HG02870 (cell line): ENCODE measurements around the gene METTL14.

Experiments
- ATAC-seq: cut with Tn5 transposase; IDR thresholded peaks from one replicate; pipeline ENCODE4 v1.9.1; 2021; ENCODE audit warnings: mild to moderate bottlenecking, moderate library complexity; ENCODE audit not compliant: unreplicated experiment

METTL14 gene

DNA sequence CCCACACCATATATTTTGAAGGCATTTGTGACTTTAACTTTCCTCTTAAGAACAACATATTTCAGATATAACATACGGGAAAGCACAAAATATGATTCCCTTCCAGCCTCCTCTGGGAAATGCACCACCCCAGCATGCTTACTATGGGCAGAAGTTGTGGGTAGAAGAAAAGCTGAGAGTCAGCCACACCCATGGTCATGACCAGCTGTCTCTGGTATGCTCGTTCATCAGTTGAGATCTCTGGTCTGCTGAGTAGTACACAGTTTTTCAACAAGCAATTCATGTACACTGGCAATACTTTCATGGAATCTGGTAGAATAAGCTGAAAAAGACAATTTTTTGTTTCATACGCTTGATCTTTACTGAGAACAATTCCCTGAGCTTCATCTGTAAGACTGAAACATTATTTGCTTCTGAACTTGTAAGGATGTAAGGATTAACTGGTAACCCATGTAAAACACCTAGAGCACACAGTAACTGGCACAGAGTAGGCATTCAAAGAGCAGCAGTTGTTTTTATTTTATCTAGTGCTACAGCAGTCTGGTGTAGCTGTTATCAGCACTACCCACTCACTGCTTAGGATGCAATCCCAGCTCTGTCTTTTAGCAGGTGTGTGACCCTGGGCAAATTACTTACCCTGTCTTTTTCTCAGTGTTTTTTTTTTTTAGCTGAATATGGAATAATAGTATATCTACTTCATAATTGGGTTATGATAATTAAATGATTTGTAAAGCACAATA lies 47.6 kb downstream of the METTL14 start:
- no peak for ATAC-seq

DNA sequence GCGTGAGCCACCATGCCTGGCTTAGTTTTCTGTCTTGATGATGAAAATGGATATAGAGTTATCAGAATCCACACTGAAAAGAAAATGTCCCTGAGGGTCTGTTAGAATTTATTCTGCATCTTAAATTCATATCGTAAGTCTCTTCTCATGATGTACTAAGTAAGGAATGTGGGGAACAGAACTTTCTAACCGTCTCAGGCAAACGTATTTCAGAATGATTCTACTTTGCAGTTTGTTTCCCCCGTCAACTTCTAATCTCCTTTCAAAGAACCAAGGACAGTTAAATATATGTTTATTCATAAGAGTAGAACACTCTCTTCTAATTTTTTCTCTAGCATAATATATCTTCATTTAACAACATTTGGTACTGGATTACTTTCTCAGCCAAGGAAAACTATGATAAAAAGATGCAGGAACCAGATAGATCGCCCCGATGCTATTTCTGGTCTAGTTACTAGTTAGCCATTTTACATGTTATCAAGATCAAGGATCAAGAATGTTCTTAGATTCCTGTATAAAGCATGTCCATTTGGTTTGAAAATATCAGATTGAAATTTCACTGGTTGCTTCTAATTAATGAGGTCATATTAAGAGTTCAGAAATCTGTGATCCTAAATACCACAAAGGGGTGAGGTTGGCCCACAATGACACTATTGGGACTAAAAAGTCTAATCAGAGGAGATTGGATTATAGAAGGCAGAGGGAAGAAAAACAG lies 49.5 kb downstream of the METTL14 start:
- no peak for ATAC-seq

DNA sequence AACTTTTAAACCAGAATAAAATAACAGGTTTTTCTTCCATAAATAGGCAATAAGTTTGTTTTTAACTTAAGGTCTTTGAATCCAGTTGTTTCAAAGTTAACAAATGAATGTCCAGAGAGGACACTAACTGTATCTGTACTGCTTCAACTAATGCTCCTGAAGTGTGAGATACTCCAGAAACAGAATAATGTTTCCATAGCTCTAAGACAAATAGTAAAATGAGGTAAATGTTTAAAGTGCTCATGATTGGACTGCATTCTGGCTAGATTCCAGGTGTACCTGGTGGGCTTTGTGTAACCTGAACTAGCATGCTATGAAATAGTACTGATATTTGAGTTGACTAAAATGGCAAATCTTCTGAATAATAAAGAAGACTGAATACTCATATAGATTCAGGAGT lies 51.7 kb downstream of the METTL14 start:
- ATAC-seq, result no peak

DNA sequence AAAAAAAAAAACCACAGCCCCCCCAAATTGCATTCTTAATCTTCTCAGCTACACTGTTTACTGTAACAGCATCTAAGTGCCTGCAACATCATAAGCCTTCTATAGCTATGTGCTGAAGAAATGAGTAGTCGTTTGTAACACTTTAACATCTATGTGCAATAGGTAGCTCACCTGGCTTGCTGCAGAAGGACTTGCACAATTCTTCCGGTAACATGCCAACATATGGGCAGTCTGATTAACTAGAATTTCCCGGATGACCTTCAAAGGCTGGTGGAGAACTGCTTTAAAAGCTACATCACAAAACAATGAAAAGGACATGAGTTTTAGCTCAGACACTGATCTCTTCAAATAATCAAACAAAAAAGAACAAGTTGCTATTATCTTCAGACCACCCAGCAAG lies 52.9 kb downstream of the METTL14 start:
- no peak for ATAC-seq

DNA sequence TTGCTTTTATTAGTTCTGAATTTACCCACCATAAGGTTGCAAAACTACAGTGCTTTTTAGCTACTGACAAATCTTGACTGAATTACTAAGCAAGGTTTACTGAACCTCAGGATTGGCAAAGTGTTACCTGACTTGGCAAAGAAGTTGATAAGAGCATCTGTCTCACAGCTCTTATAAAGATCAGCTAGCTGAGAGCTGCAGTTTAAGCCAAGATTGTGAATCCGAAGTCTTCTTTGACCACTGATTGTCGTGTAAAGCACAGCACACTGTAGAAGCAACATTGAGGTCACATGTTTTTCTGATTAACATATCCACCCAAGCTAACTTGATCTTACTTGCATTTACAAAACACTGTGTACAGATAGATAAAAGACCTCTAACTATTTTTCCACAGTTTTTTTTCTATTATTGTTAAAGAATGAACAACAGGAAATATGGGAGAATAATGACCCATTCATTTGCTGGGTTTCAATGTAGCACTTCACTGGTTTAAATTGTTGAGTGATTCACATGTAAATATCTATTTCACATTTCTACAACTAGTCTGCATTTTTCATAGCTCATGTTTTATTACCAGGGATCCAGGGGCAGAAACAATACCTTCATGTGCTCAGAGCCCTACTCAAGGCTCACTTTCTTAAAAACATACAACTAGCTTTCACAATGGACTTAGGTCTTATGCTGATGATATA lies 54.0 kb downstream of the METTL14 start:
- ATAC-seq, result no peak

DNA sequence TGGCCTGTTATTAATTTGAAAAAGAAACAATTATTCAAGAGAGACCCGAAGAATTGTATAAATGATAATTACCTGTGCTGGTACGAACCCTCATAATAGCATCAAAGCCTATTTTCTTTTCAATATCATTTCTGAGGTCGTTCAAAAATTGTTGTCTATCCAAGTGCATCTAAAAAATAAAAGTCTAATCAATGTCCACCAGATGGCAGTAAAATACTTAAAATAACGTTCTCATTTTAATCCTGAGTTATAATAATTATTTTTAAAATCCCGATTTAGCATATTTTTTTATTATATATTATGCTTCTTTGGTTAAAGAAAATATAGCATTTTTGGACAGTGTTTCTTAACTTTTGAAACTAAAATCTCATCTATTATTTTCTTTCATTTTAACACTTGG lies 55.7 kb downstream of the METTL14 start:
- ATAC-seq, result no peak

DNA sequence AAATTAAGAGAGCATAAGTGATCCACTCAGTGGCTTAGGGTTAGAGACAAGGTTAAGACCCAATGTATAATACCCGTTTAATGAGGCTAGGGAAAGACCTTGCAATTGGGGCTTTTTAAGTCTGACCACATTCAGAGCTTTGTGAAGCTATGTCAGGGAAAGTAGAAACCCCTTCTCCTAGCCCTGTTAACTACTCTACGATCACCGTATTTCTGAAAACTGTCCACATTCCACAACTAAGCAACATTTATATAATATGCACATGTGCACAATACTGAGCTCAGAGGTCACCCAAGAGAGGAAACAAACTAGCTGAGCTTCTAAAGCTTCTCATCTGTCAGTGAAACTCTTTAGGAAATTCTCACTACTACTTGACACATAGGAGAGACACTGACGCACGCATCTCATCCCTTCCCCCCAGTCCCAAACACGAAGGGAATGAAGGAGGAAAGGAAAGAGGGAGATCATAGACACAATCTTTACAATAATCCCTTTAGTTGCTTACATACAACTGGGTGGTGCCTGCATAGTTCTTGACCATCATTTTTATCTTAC lies 56.2 kb downstream of the METTL14 start:
- no peak for ATAC-seq

DNA sequence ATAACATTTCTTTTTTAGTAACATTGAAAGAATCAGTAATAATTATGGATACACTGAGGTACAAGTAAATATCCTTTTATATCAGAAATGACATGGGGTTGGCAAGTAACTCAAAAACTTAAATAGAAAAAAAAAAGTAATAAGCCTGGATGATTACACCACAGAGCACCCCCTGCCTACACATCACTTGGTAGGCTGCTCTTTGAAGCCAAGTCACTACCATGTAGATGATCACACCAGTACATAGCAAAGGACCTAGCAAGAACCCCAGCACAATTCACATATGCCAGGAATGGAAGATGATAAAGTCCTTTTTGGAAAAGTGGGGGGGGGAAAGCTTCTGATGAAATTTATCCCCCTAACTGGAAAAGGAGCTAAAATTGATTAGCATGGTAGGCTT lies 56.9 kb downstream of the METTL14 start:
- ATAC-seq, result no peak

DNA sequence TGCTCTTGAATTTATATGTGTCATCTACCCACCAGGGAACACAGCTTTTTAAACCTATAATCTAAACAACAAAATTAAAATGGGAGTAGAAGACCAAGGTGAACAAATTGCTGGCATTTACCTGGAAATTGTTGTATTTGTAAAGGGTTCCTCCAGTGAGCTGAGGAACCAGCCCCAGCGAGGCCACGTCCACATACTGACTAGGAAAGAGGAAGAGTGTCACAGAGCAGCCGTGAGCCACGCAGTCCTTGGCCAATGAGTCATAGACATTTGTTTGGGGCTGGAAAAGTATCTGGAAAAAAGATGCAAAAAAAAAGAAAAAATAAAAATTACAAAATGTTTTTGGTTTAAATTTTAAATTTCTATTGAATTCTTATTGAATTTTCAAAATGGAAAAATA lies 58.7 kb downstream of the METTL14 start:
- ATAC-seq, result no peak

DNA sequence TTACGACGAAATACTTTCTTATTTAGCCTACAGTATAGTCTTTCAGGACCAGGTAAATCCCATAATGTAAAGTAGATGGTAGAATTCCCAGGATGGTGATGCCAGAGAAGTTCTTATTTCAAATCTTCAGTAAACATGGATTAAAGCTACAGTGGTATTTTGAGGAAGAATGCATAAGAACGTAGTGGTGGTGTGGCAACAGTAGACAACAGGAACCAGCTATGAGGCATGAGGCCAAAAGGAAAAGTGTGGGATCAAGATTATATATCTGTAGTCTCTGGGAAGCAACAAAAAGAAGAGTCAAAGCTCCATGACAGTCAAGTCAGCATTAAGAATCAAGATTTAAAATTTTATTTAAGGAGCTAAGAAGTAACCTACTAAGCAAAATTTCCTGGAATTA lies 60.2 kb downstream of the METTL14 start:
- no peak for ATAC-seq

DNA sequence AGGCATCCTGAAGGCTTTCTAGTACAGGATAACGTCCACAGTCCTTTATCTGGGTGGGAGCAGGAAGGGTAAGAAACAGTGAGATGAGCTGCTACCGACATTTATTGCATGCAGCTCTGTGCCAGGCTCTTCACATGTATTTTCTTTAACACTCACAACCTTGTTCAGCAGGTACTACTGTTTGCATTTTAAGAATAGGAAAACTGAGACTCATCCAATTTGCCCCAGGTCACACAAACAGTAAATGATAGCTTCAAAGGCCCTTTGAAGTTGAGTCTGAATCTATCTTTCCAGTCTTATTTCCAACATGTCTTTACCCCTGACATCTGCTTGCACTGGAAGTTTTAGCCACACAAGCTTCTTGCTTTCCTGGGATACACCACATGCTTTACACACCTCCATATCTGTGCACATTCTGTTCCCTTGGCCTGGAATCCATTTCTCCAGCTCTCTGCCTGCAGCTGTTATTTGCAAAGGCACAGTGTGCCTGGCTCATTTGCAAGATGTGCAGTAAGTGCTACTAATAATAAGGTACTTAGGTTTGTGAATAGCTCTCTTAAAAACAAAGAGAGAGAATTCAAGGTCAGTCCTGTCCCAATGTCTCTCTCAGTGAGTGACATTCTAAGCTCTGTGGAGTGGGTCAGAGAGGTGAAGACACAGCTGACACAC lies 61.2 kb downstream of the METTL14 start:
- no peak for ATAC-seq

DNA sequence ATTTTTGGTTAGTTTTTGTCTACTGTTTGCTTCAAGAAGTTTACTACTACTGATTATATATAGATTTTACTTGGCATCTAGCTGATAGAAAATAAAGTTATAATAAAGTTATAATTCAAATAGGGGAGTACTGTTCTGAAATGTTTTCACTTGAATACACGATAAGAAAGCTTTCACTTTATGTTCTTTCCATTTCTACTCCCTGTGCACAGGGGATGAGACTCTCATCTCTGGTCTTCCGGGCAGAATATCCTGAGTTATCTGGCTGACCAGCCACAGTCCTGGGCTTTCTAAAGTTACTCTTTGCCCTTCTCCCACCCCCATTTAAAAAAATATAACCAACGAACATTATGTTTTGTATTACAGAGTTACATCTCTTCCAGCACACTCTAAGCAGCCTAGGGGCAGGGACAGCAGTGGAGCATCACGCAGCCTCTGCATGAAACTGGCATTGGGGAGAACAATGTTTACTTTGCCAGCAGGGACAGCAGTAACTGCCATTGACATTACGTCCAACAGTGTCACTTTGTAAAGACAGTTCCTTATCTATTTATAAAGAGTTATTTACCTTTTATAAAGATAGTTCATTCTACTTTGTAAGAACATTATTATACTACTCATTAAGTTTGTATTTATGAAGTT lies 64.3 kb downstream of the METTL14 start:
- ATAC-seq, result no peak

DNA sequence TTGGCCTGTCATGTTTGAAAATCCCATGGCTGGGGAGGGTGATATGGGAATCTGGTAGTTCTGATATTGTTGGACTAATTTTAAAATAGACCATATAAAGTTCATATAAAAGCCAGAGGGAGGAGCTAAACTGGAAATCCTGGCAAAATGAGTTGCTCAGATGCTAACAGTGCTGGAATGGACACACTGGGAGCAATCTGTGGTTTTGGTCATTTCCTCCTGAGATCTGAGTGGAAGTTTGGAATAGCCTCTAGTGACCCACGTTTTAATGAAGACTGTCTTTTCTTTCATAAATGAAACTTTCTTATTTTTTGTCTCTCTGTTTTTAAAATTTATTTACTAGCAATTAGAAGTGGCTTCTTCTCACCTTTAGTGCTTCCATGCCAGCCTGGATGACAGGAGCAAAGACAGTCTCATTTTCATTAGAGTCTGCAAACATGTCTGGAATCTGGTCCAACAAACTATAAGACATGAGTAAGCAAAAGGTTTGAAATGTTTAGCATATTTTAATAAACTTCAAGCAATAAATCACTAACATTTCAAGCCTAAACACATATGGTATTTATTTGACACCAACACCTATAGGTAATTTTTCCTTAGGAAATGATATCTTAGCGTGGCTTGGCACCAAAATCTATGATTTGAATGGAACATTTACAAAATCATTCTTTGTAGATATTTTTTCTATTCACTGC lies 66.6 kb downstream of the METTL14 start:
- ATAC-seq, result no peak

DNA sequence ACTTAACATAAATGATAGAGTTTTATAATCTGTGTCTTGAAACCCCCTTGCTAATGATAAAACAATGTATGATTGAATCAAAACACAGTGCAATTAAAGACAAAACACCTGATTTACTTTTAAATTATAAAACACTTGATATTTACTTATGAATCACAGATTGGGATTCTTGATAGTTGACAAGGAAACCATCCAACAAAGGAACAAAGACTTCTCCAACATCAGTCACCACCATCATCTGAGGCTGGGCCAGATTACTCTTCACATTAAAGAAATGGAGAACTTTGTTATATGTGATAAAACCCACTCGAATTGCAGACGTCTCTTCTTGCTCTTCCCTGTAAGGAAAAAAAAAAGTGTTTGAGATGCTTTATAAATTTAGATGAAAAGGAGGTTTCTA lies 67.4 kb downstream of the METTL14 start:
- ATAC-seq, result no peak

DNA sequence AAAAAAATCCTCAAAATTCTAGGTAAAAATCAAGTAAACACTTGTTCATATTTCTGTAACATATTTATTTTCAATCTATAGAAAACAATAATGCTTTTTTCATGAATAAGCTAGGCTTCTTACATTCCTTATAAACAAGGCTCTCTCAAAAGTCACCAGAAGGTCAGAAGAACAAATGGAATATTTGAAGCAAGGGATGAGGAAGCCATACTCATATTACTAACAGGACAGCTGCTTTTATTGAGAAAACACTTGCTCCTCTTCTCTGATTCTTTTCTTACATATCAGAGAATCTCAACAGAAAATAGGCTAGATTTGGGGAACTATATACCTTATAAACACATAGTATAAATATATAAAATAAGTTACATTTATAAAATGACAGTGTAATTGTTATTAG lies 67.9 kb downstream of the METTL14 start:
- ATAC-seq, result no peak

DNA sequence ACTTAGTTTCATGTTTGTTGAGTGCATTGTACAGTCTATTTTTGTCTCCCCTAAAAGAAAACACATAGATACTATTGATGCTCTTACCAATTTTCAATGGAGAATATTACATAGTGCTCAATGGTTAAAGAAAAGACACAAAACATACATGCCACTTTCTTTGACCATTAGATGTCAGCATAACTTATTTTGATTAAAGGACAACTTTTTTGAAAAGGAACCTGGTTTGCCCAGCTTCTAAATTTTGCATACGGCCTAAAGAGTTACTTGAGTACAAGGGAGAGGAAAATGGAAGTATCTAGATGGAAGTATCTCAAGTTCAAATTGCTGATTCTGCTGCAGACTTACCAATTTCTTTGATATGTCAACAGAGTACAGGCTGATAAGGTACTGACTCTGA lies 68.5 kb downstream of the METTL14 start:
- ATAC-seq, result no peak

DNA sequence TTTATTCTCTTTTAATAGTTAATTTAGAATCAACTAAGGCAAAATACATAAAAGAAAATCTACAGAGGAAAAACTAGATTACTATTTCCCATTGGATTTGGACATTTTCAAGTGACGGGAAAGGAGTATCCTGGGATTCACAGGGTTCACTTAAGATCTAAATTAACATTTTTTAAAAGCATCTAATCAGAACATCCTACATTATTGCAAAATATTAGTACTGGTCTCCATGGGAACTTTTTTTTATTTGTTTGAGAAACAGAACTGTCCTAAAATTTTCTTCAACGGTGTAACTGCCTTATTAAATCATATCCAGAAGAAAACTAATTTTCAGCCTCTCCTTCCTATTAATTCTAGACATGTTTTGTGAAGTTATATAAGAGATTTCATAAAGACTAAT lies 69.7 kb downstream of the METTL14 start:
- ATAC-seq, result no peak

DNA sequence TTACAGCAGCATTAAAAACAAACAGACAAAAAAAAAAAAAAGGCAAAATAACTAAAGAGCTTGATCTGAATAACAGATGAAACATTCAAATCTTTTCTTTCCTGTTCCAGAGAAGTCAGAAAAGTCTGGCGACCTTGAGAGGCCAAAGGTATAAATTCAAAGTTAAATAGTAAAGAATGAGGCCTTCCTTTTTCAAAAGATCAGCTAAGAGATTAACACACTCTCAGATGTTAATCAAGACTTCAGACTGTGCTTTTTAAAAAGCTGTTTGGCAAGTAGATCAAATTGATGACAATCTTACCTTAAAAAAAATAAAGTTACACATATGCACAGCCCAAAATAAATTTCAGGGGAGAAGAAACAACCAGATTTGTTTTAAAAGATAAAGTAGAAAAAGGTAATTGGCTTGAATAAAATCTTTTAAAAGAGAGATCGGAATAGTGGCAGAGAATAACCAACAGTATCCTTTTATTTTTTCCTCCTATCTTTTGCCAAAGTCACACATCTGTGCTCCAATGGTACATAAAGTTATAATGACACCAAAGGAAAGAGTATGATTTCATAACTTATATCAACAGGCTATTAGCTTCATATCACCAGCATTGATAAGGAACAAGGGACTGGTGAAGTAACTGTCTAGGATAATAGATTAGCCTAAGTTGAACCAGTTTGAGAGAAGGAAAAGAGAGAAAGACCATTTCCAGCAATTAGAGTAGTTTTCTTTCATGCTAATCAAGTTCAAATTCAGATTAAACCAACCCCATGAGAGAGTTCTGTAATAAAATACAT lies 70.4 kb downstream of the METTL14 start:
- no peak for ATAC-seq

DNA sequence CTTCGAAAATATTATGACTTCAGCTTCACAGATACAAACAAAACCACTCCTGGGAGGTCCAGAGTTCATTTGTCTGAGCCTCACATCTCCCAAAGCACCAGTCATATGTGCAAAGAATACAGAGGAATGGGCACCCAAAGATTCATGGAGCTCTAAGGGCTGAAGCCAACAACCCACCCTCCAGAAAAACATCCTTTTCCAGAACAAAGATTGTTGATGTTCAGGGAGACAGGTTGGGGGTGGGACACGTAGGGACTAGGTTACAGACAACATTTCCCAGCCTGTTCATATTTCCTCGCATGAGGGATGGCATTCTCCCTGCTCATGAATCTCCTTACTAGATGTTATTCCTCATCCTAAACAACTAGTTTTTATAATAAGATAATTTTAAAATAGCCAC lies 71.2 kb downstream of the METTL14 start:
- ATAC-seq, result no peak
